SK-N-SH treated with all-trans-retinoic acid at 6 μM for 48 hours (cell line): ENCODE results near the gene DLG2.

Experiments
- ATAC-seq: fragments of 200-7000 bp; cut with Tn5 transposase; 3 replicates; pipeline ENCODE4 v1.9.1; 2020; ENCODE audit warnings: mild to moderate bottlenecking, moderate library complexity
- ARNTL ChIP-seq: fragments of 450-650 bp; formaldehyde crosslinking; IDR thresholded peaks from 2 replicates; pipeline ENCODE4 v1.5.0; 2020; ENCODE audit warnings: low read depth, mild to moderate bottlenecking, moderate library complexity, borderline replicate concordance
- BACH2 ChIP-seq: fragments of 250-450 bp; sonication (Bioruptor Pico); IDR thresholded peaks from 2 replicates; pipeline ENCODE4 v1.9.0; 2021; ENCODE audit warnings: mild to moderate bottlenecking, borderline replicate concordance
- CREB5 ChIP-seq: fragments of 250-450 bp; sonication (Bioruptor Pico); IDR thresholded peaks from 2 replicates; pipeline ENCODE4 v1.5.1; 2020; ENCODE audit warnings: low read depth, mild to moderate bottlenecking, moderate library complexity
- ESRRG ChIP-seq: fragments of 250-450 bp; sonication (Bioruptor Pico); IDR thresholded peaks from 2 replicates; pipeline ENCODE4 v1.6.1; 2021; ENCODE audit warnings: mild to moderate bottlenecking
- GLIS3 ChIP-seq: fragments of 250-450 bp; sonication (Bioruptor Pico); IDR thresholded peaks from 2 replicates; pipeline ENCODE4 v1.5.0; 2020; ENCODE audit warnings: mild to moderate bottlenecking, moderate library complexity
- ISL1 ChIP-seq: fragments of 250-450 bp; sonication (Bioruptor Pico); IDR thresholded peaks from 2 replicates; pipeline ENCODE4 v2.1.2; 2022; ENCODE audit warnings: mild to moderate bottlenecking, moderate library complexity
- OSR1 ChIP-seq: fragments of 250-450 bp; sonication (Bioruptor Pico); IDR thresholded peaks from 2 replicates; pipeline ENCODE4 v1.8.0; 2022; ENCODE audit warnings: moderate library complexity, mild to moderate bottlenecking, inconsistent platforms
- PATZ1 ChIP-seq: fragments of 250-450 bp; sonication (Bioruptor Pico); IDR thresholded peaks from 2 replicates; pipeline ENCODE4 v1.8.0; 2020; ENCODE audit warnings: mild to moderate bottlenecking, moderate library complexity, borderline replicate concordance
- RARB ChIP-seq: fragments of 250-450 bp; sonication (Bioruptor Pico); IDR thresholded peaks from 2 replicates; pipeline ENCODE4 v1.8.0; 2021; ENCODE audit warnings: mild to moderate bottlenecking, moderate library complexity
- SNAI2 ChIP-seq: fragments of 250-450 bp; sonication (Bioruptor Pico); IDR thresholded peaks from 2 replicates; pipeline ENCODE4 v1.5.0; 2020; ENCODE audit warnings: mild to moderate bottlenecking, moderate library complexity
- TCF4 ChIP-seq: fragments of 250-450 bp; sonication (Bioruptor Pico); IDR thresholded peaks from 2 replicates; pipeline ENCODE4 v1.8.0; 2021; ENCODE audit warnings: mild to moderate bottlenecking, moderate library complexity, borderline replicate concordance
- TOX ChIP-seq: fragments of 250-450 bp; sonication (Bioruptor Pico); IDR thresholded peaks from 2 replicates; pipeline ENCODE4 v1.8.0; 2021; ENCODE audit warnings: mild to moderate bottlenecking, moderate library complexity, borderline replicate concordance
- TSHZ2 ChIP-seq: fragments of 250-450 bp; sonication (Bioruptor Pico); IDR thresholded peaks from 2 replicates; pipeline ENCODE4 v1.5.0; 2020; ENCODE audit warnings: mild to moderate bottlenecking, moderate library complexity
- ZC3H10 ChIP-seq: fragments of 250-450 bp; sonication (Bioruptor Pico); IDR thresholded peaks from 2 replicates; pipeline ENCODE4 v1.5.1; 2021; ENCODE audit warnings: mild to moderate bottlenecking, moderate library complexity
- ZFP30 ChIP-seq: fragments of 450-650 bp; formaldehyde crosslinking; IDR thresholded peaks from 2 replicates; pipeline ENCODE4 v1.5.0; 2022; ENCODE audit warnings: mild to moderate bottlenecking, moderate library complexity
- ZNF565 ChIP-seq: fragments of 450-650 bp; formaldehyde crosslinking; conservative IDR thresholded peaks from 2 replicates; pipeline ENCODE4 v1.5.0; 2020; ENCODE audit warnings: low read depth, mild to moderate bottlenecking, moderate library complexity
- ZNF70 ChIP-seq: fragments of 450-650 bp; formaldehyde crosslinking; IDR thresholded peaks from 2 replicates; pipeline ENCODE4 v1.5.0; 2020; ENCODE audit warnings: mild to moderate bottlenecking, moderate library complexity
- ZNF8 ChIP-seq: fragments of 450-650 bp; formaldehyde crosslinking; IDR thresholded peaks from 2 replicates; pipeline ENCODE4 v1.5.0; 2020; ENCODE audit warnings: mild to moderate bottlenecking, moderate library complexity

The DLG2 gene

GRCh38 chr11:85385547-85385946 lies 241.6 kb downstream of the DLG2 start:
- no peak for TF ChIP-seq TSHZ2
- TF ChIP-seq ZNF565 (CRISPR knock-in tag) = no peak
- ATAC-seq = no peak

- ATAC-seq = no peak
- no peak for TF ChIP-seq PATZ1 (CRISPR knock-in tag)
- no peak for TF ChIP-seq TOX (CRISPR knock-in tag)
- TF ChIP-seq RARB = no peak
- TF ChIP-seq OSR1 (CRISPR knock-in tag) = no peak
Observed at GRCh38 chr11:85385111-85385510, 242.0 kb downstream of the DLG2 start.

- no peak for TF ChIP-seq ZNF8 (CRISPR knock-in tag)
- no peak for TF ChIP-seq RARB
- no peak for TF ChIP-seq TSHZ2
- no peak for TF ChIP-seq ZFP30
- no peak for TF ChIP-seq OSR1 (CRISPR knock-in tag)
- TF ChIP-seq TOX (CRISPR knock-in tag) = no peak
- no peak for TF ChIP-seq GLIS3 (CRISPR knock-in tag)
- no peak for TF ChIP-seq SNAI2 (CRISPR knock-in tag)
- TF ChIP-seq ARNTL (CRISPR knock-in tag) = no peak
- TF ChIP-seq, all 23 proteins: peak for 0
- ATAC-seq = no peak
Observed at GRCh38 chr11:85379066-85379465, 248.1 kb downstream of the DLG2 start.

- TF ChIP-seq ZNF8 (CRISPR knock-in tag) (no peak), SNAI2 (CRISPR knock-in tag) (no peak), TCF4 (CRISPR knock-in tag) (no peak), ESRRG (CRISPR knock-in tag) (no peak), ZNF70 (no peak)
- no peak for ATAC-seq
Observed at GRCh38 chr11:85377901-85378300, 249.2 kb downstream of the DLG2 start.

GRCh38 chr11:85359859-85360258 lies 267.3 kb downstream of the DLG2 start:
- no peak for ATAC-seq
- TF ChIP-seq TCF4 (CRISPR knock-in tag) (no peak), ISL1 (CRISPR knock-in tag) (no peak), ZNF565 (CRISPR knock-in tag) (no peak), ZNF8 (CRISPR knock-in tag) (no peak)

GRCh38 chr11:85355921-85356320 lies 271.2 kb downstream of the DLG2 start:
- ATAC-seq = no peak
- TF ChIP-seq ZC3H10 (CRISPR knock-in tag) (no peak), ZNF8 (CRISPR knock-in tag) (no peak), ZFP30 (no peak), ZNF70 (no peak), CREB5 (no peak), TCF4 (CRISPR knock-in tag) (no peak), SNAI2 (CRISPR knock-in tag) (no peak), BACH2 (CRISPR knock-in tag) (no peak), PATZ1 (CRISPR knock-in tag) (no peak), ZNF565 (CRISPR knock-in tag) (no peak), OSR1 (CRISPR knock-in tag) (no peak), TOX (CRISPR knock-in tag) (no peak), TSHZ2 (no peak)
